Trophoblast cell (in vitro differentiated cells and primary cell): ENCODE data around the gene MYH11.

Source experiments
- DNase-seq, 2 donors: peaks; one replicate each; pipeline ENCODE4 v3.0.0-alpha.2; 2016
- H2AFZ ChIP-seq: 2 replicates; pipeline ENCODE4 v1.6.1; 2013; ENCODE audit warnings: low read length, moderate library complexity, mild to moderate bottlenecking; ENCODE audit not compliant: insufficient read depth, poor library complexity
- H2AK5ac ChIP-seq: 2 replicates; pipeline ENCODE4 v1.6.1; 2013; ENCODE audit warnings: mild to moderate bottlenecking, low read length
- H2BK120ac ChIP-seq: 2 replicates; pipeline ENCODE4 v1.6.1; 2013; ENCODE audit warnings: low read length, mild to moderate bottlenecking, moderate library complexity; ENCODE audit not compliant: insufficient read depth, poor library complexity
- H2BK12ac ChIP-seq: 2 replicates; pipeline ENCODE4 v1.6.1; 2013; ENCODE audit warnings: mild to moderate bottlenecking, low read length, moderate library complexity
- H2BK5ac ChIP-seq: 2 replicates; pipeline ENCODE4 v1.6.1; 2013; ENCODE audit warnings: low read length, low read depth, moderate library complexity, mild to moderate bottlenecking; ENCODE audit not compliant: poor library complexity
- H3K14ac ChIP-seq: 2 replicates; pipeline ENCODE4 v1.6.1; 2013; ENCODE audit warnings: mild to moderate bottlenecking, low read length
- H3K18ac ChIP-seq: 2 replicates; pipeline ENCODE4 v1.6.1; 2013; ENCODE audit warnings: mild to moderate bottlenecking, low read length
- H3K23ac ChIP-seq: 2 replicates; pipeline ENCODE4 v1.6.1; 2013; ENCODE audit warnings: low read length
- H3K27ac ChIP-seq: 2 replicates; pipeline ENCODE4 v1.5.1; 2013; ENCODE audit warnings: low read depth, mild to moderate bottlenecking, inconsistent platforms, low read length, moderate library complexity
- H3K27me3 ChIP-seq: 2 replicates; pipeline ENCODE4 v1.6.1; 2013; ENCODE audit warnings: inconsistent platforms, mild to moderate bottlenecking, low read length, moderate library complexity; ENCODE audit not compliant: insufficient read depth
- H3K36me3 ChIP-seq, 2 experiments: 1 replicate in 1 of 2; 2 replicates in 1 of 2; pipeline ENCODE4 v1.6.1; 2013; ENCODE audit warnings: low read length in 2 of 2, mild to moderate bottlenecking in 2 of 2, moderate library complexity in 1 of 2; ENCODE audit not compliant: insufficient read depth in 2 of 2, control insufficient read depth in 1 of 2
- H3K4ac ChIP-seq: 2 replicates; pipeline ENCODE4 v1.6.1; 2013; ENCODE audit warnings: low read depth, mild to moderate bottlenecking, low read length, moderate library complexity
- H3K4me1 ChIP-seq, 2 experiments: 1 replicate in 1 of 2; 2 replicates in 1 of 2; pipeline ENCODE4 v1.6.1; 2013; ENCODE audit warnings: low read length in 2 of 2, mild to moderate bottlenecking in 2 of 2, moderate library complexity in 1 of 2; ENCODE audit not compliant: insufficient read depth in 2 of 2, control insufficient read depth in 1 of 2
- H3K4me2 ChIP-seq: 2 replicates; pipeline ENCODE4 v1.6.1; 2013; ENCODE audit warnings: inconsistent platforms, mild to moderate bottlenecking, low read length, moderate library complexity
- H3K4me3 ChIP-seq: 2 replicates; pipeline ENCODE4 v1.5.1; 2013; ENCODE audit warnings: mild to moderate bottlenecking, low read depth, low read length, inconsistent platforms
- H3K79me1 ChIP-seq: one replicate; pipeline ENCODE4 v1.6.1; 2013; ENCODE audit warnings: low read length
- H3K79me2 ChIP-seq: 2 replicates; pipeline ENCODE4 v1.6.1; 2013; ENCODE audit warnings: low read length, mild to moderate bottlenecking; ENCODE audit not compliant: control insufficient read depth, insufficient read depth, poor library complexity
- H3K9ac ChIP-seq: 2 replicates; pipeline ENCODE4 v1.6.1; 2013; ENCODE audit warnings: mild to moderate bottlenecking, low read length
- H3K9me3 ChIP-seq: 2 replicates; pipeline ENCODE4 v1.6.1; 2013; ENCODE audit warnings: low read depth, mild to moderate bottlenecking, control low read depth, inconsistent platforms, low read length; ENCODE audit not compliant: insufficient read depth
- H4K12ac ChIP-seq: 2 replicates; pipeline ENCODE4 v1.6.1; 2013; ENCODE audit warnings: low read depth, mild to moderate bottlenecking, low read length, moderate library complexity
- H4K8ac ChIP-seq: 2 replicates; pipeline ENCODE4 v1.6.1; 2013; ENCODE audit warnings: low read depth, mild to moderate bottlenecking, low read length, moderate library complexity
- H4K91ac ChIP-seq: one replicate; pipeline ENCODE4 v1.6.1; 2013; ENCODE audit warnings: low read depth, mild to moderate bottlenecking, low read length, moderate library complexity
- WGBS: extraction: QIAGEN DNeasy Blood & Tissue Kit; methylation state at CpG from one replicate; pipeline ENCODE4 v1.1.7; 2013; ENCODE audit warnings: missing lambda C conversion rate; ENCODE audit not compliant: insufficient read length, insufficient coverage; ENCODE audit errors: extremely low coverage; 5-methylcytosine and 5-hydroxymethylcytosine counted together

The MYH11 gene

GRCh38 chr16:15779664-15780351 lies 77.0 kb downstream of the MYH11 start:
- H3K4me3 ChIP-seq: no peak overlapping the region
- H4K12ac ChIP-seq: no peak overlapping the region
- no peak overlapping the region for H3K4ac ChIP-seq
- no peak overlapping the region for H4K91ac ChIP-seq
- H2BK5ac ChIP-seq: no peak overlapping the region
- no peaks in the 10 kb centered on the region for H3K9me3 ChIP-seq
- no peak overlapping the region for H2BK120ac ChIP-seq
- H3K36me3 ChIP-seq: no peaks in the 10 kb centered on the region
- no peak overlapping the region for H3K14ac ChIP-seq
- H3K4me1 ChIP-seq: no peaks in the 10 kb centered on the region
- no peak overlapping the region for H4K8ac ChIP-seq
- H3K27me3 ChIP-seq: no peaks in the 10 kb centered on the region
- no peak overlapping the region for H2AFZ ChIP-seq
- no peaks in the 10 kb centered on the region for H3K79me2 ChIP-seq
- H3K27ac ChIP-seq: no peak overlapping the region
- H3K18ac ChIP-seq: no peak overlapping the region
- H3K23ac ChIP-seq: no peak overlapping the region
- no peak overlapping the region for H3K9ac ChIP-seq
- no peak for DNase-seq
- no peaks in the 10 kb centered on the region for H3K79me1 ChIP-seq
- no peak overlapping the region for H2AK5ac ChIP-seq
- H2BK12ac ChIP-seq: no peak overlapping the region
- no CpG with 5 or more reads among the region's 8 CpGs for WGBS
- no peak overlapping the region for H3K4me2 ChIP-seq

- Histone ChIP-seq H4K91ac (no peak overlapping the region), H2BK5ac (no peak overlapping the region), H3K23ac (no peak overlapping the region), H3K14ac (no peak overlapping the region), H2BK12ac (no peak overlapping the region), H3K27me3 (no peaks in the 10 kb centered on the region), H4K12ac (no peak overlapping the region), H2BK120ac (no peak overlapping the region), H3K4me2 (no peak overlapping the region), H3K4ac (no peak overlapping the region), H3K27ac (no peak overlapping the region), H3K9me3 (no peaks in the 10 kb centered on the region), H2AFZ (no peak overlapping the region), H3K79me2 (no peaks in the 10 kb centered on the region), H3K4me1 (no peaks in the 10 kb centered on the region), H3K79me1 (no peaks in the 10 kb centered on the region), H3K9ac (no peak overlapping the region), H3K36me3 (no peaks in the 10 kb centered on the region), H3K4me3 (no peak overlapping the region), H4K8ac (no peak overlapping the region), H2AK5ac (no peak overlapping the region), H3K18ac (no peak overlapping the region)
- WGBS: no CpG with 5 or more reads among the region's 6 CpGs
- DNase-seq: peak in 1 of 2 donors; percentile 15
Observed at GRCh38 chr16:15778999-15779614, 77.7 kb downstream of the MYH11 start.

- no CpG with 5 or more reads among the region's 8 CpGs for WGBS
- Histone ChIP-seq H3K27ac (no peak overlapping the region), H3K9ac (peak overlapping the region; percentile 1)
Observed at GRCh38 chr16:15778204-15778743, 78.6 kb downstream of the MYH11 start.

GRCh38 chr16:15777533-15778203 lies 79.2 kb downstream of the MYH11 start:
- Histone ChIP-seq H3K4me3 (no peak overlapping the region), H3K4ac (no peak overlapping the region), H4K8ac (no peak overlapping the region), H2BK5ac (no peak overlapping the region), H3K27ac (no peak overlapping the region), H2AK5ac (no peak overlapping the region), H2BK120ac (no peak overlapping the region), H3K23ac (no peak overlapping the region), H2BK12ac (no peak overlapping the region), H3K79me1 (no peaks in the 10 kb centered on the region), H3K9ac (no peak overlapping the region), H4K91ac (no peak overlapping the region), H4K12ac (no peak overlapping the region), H3K27me3 (no peaks in the 10 kb centered on the region), H3K9me3 (no peaks in the 10 kb centered on the region), H3K14ac (no peak overlapping the region), H2AFZ (no peak overlapping the region), H3K79me2 (no peaks in the 10 kb centered on the region), H3K4me2 (no peak overlapping the region), H3K18ac (no peak overlapping the region), H3K4me1 (no peaks in the 10 kb centered on the region), H3K36me3 (no peaks in the 10 kb centered on the region)
- peak; percentile 4 to 29 for DNase-seq
- WGBS: no CpG with 5 or more reads among the region's 11 CpGs

More at GRCh38 chr16:15778204-15778743, 78.6 kb downstream of the MYH11 start:
- Histone ChIP-seq H3K4me3 (no peak overlapping the region), H2BK120ac (no peak overlapping the region), H3K9me3 (no peaks in the 10 kb centered on the region), H3K27me3 (no peaks in the 10 kb centered on the region), H4K8ac (no peak overlapping the region), H3K23ac (no peak overlapping the region), H2BK12ac (no peak overlapping the region), H3K79me1 (no peaks in the 10 kb centered on the region), H3K18ac (no peak overlapping the region), H3K4ac (no peak overlapping the region), H3K4me1 (no peaks in the 10 kb centered on the region), H2BK5ac (no peak overlapping the region), H3K4me2 (no peak overlapping the region), H3K79me2 (no peaks in the 10 kb centered on the region), H3K36me3 (no peaks in the 10 kb centered on the region), H2AFZ (no peak overlapping the region), H2AK5ac (no peak overlapping the region), H4K12ac (no peak overlapping the region), H3K14ac (no peak overlapping the region), H4K91ac (no peak overlapping the region)
- DNase-seq: no peak
